Adrenal gland (tissue), 12 donors: Measurements from ENCODE around the gene FAM89A. TPM values are rescaled to one million over a fixed set of nuclear protein-coding genes. Genes with fewer than 3 reads are reported as not detected.
"Not testable (repeated sequence)": the region's sequence is repeated elsewhere in the genome, so short reads cannot be mapped to it uniquely, and the experiment has no call there.

Experiments
- DNase-seq, 7 donors: peaks; one replicate each; pipeline ENCODE4 v3.0.0-alpha.2; 2019 to 2020
- H3K27ac ChIP-seq, 5 donors: fragments of 200-600 bp; sonication (generic) in 4 of 5; 1 replicate in 3 of 5; 2 replicates in 2 of 5; pipeline versions ENCODE4 v1.5.1 to v1.8.0; 2016 to 2020; ENCODE audit warnings: mild to moderate bottlenecking in 1 of 5
- H3K27me3 ChIP-seq: fragments of 200-600 bp; 2 replicates; pipeline ENCODE4 v1.8.0; 2021
- H3K36me3 ChIP-seq, 2 donors: fragments of 200-600 bp; replicated peaks in 1 of 2; 1 replicate in 1 of 2; 2 replicates in 1 of 2; pipeline versions ENCODE4 v1.5.1 to v1.8.0; 2018 to 2022
- H3K4me1 ChIP-seq, 2 donors: fragments of 200-600 bp; replicated peaks in 1 of 2; 1 replicate in 1 of 2; 2 replicates in 1 of 2; pipeline versions ENCODE4 v1.5.1 to v1.8.0; 2018 to 2021
- H3K4me3 ChIP-seq, 4 donors: fragments of 200-600 bp; sonication (generic) in 3 of 4; one replicate each; pipeline ENCODE4 v1.5.1; 2016 to 2018
- H3K9me3 ChIP-seq, 3 donors: fragments of 200-600 bp; sonication (generic) in 1 of 3; replicated peaks in 1 of 3; 1 replicate in 2 of 3; 2 replicates in 1 of 3; pipeline versions ENCODE4 v1.5.1 to v1.8.0; 2016 to 2021
- CTCF ChIP-seq, 6 experiments: fragments of 450-650 bp in 4 of 6; fragments of 200-600 bp in 2 of 6; sonication (generic) in 1 of 6; IDR thresholded peaks; 1 replicate in 5 of 6; 2 replicates in 1 of 6; pipeline versions ENCODE4 v1.5.1 to v1.8.0; 2016 to 2021; ENCODE audit warnings: antibody characterized with exemption in 6 of 6, mild to moderate bottlenecking in 2 of 6, moderate library complexity in 1 of 6
- POLR2A ChIP-seq, 2 donors: fragments of 450-650 bp; IDR thresholded peaks; one replicate each; pipeline ENCODE4 v1.6.1; 2017; ENCODE audit warnings: antibody characterized with exemption in 2 of 2, mild to moderate bottlenecking in 2 of 2, moderate library complexity in 1 of 2
- WGBS, 4 donors: extraction: QIAGEN DNeasy Blood & Tissue Kit in 2 of 4; methylation state at CpG; one replicate each; pipeline versions ENCODE4 v1.1.5 to v1.1.7; 2013 to 2017; 5-methylcytosine and 5-hydroxymethylcytosine counted together
- intact Hi-C, 2 donors: fragments of 100-400 bp; cut with DNase I; formaldehyde crosslinking; loops; one replicate each; pipeline versions ENCODE4 v1.14.1 to v1.15.0; 2022 to 2023
- polyA plus RNA-seq, 3 donors: library from polyadenylated mRNA; stranded (reverse); fragments of 200-250 nt in 2 of 3; fragments of 350-450 nt in 1 of 3; fragmentation: Illumina TruSeq in 1 of 3; extraction: RNeasy Lipid Tissue Mini Kit (QIAGEN cat#74804) in 1 of 3; gene quantifications; one replicate each; pipeline ENCODE4 v1.2.3, GENCODE V29; 2013 to 2014
- total RNA-seq, 9 donors: library from RNA; depleted of rRNA in 4 of 9; stranded (reverse); fragments of >200 nt in 4 of 9; fragments of 120-200 nt in 1 of 9; fragmentation: NEBNext Ultra II Directional in 1 of 9; extraction: Animal tissue kit (Norgen Biotek cat#: 25700) in 1 of 9; gene quantifications; one replicate each; pipeline versions ENCODE4 v1.1.0 to v1.2.4, GENCODE V29; 2013 to 2023
- donor health status: healthy with polysubstance abuse.
- donor health status: Bipolar disorder and iron deficiency.
- donor health status: DM: yes; HTN: yes; CAD: no.
- donor health status: DM: no; HTN: no; CAD: no.
- donor health status: DM: no; HTN: no; CAD: no.
- donor health status: DM: yes; HTN: yes; CAD: no.

The FAM89A gene
- total and polyA plus RNA-seq, 12 donors, result 11.3 to 59.4 (median 33.0) TPM

DNA sequence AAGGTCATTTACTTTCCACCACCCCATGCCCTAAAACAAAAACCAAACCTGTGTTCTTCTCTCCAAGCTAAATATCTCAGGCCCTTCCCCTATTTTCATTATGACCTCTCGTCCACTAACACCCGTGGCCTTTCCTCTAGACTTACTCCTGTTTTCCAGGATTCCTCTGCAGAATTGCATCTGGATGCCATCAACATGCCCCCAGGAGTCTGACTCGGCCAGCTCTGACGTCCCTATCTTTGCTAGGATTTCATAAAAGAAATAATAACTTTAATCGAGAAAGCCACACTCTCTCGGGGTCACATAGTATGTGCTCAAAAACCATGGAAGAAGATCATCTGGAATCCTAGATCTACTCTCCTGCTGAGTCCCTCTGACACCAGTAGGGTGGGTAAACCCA lies 13.5 kb downstream of the FAM89A start:
- no peak for TF ChIP-seq POLR2A (IDR thresholded peaks at IDR 0.05)
- Histone ChIP-seq H3K36me3 (no peaks in the 10 kb centered on the region), H3K4me3 (no peak overlapping the region), H3K27ac (no peak overlapping the region), H3K27me3 (no peaks in the 10 kb centered on the region), H3K9me3 (no peaks in the 10 kb centered on the region), H3K4me1 (no peaks in the 10 kb centered on the region)
- DNase-seq, result no peak
- WGBS, 4 donors, result 86 to 93% (median 90%) methylated on average over 6 of the region's 6 CpGs
- intact Hi-C loops, result no loop called here

DNA sequence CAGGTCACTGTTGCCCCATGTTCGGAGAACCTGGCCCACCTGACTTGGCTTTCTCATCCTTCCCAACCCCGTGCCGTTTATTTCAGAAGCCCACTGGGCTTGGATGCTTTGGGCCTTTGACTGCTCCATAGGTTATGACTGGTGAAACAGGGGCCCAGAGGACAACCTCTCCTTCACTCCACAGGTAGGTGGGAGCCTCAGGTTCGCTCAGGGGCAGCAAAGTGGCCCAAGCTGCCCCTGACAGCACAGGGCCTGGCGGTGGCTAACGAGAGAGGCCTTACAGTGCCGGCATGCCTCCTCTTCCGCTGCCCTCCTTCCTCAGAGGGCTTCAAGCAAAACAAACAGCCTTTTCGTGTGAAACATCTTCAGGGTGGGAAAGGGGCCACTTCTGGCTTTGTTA lies 16.9 kb downstream of the FAM89A start:
- TF ChIP-seq CTCF (IDR thresholded peaks at IDR 0.05), result no peak
- TF ChIP-seq POLR2A (IDR thresholded peaks at IDR 0.05), result no peak
- Histone ChIP-seq H3K36me3 (no peaks in the 10 kb centered on the region), H3K27me3 (no peaks in the 10 kb centered on the region), H3K4me3 (no peak overlapping the region), H3K27ac (no peak overlapping the region), H3K4me1 (no peaks in the 10 kb centered on the region), H3K9me3 (no peaks in the 10 kb centered on the region)
- no peak for DNase-seq
- 93 to 98% (median 94%) methylated on average over 9 of the region's 9 CpGs for WGBS, 4 donors
- intact Hi-C loops, result no loop called here

DNA sequence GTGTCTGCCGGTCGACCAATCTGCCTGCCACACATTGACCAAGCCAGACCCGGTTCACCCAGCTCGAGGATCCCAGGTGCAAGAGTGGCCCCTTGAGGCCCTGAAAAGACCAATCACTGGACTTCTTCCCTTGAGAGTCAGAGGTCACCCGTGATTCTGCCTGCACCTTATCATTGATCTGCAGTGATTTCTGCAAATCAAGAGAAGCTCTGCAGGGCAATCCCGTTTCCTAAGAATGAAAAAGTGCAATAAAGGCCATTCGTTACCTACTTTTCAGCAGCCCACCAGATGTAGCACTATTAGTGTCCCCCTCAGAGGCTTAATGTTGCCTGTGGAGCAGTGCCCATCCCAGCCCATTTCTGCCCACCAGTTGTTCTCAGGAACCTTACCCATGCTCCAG lies 17.5 kb downstream of the FAM89A start:
- 93 to 97% (median 95%) methylated on average over 7 of the region's 7 CpGs for WGBS, 4 donors
- H3K4me1 ChIP-seq, H3K27me3 ChIP-seq, H3K27ac ChIP-seq, DNase-seq, intact Hi-C loops, H3K36me3 ChIP-seq, H3K9me3 ChIP-seq, H3K4me3 ChIP-seq: not testable (repeated sequence)

GRCh38 chr1:231021540-231022031 lies 18.5 kb downstream of the FAM89A start:
- no peak for TF ChIP-seq POLR2A (IDR thresholded peaks at IDR 0.05)
- TF ChIP-seq CTCF (IDR thresholded peaks at IDR 0.05), result no peak
- H3K27ac ChIP-seq, result peak overlapping the region in 1 of 5 donors; percentile 34
- H3K27me3 ChIP-seq, result no peaks in the 10 kb centered on the region
- 77 to 89% (median 87%) methylated on average over 11 to 12 of the region's 12 CpGs for WGBS, 4 donors
- intact Hi-C loops, result no loop called here
- H3K9me3 ChIP-seq, result no peaks in the 10 kb centered on the region
- no peaks in the 10 kb centered on the region for H3K4me1 ChIP-seq
- no peak overlapping the region for H3K4me3 ChIP-seq
- no peaks in the 10 kb centered on the region for H3K36me3 ChIP-seq
- no peak for DNase-seq

GRCh38 chr1:231020816-231021215 lies 19.2 kb downstream of the FAM89A start:
- intact Hi-C loops, result no loop called here
- H3K36me3 ChIP-seq, result no peaks in the 10 kb centered on the region
- no peaks in the 10 kb centered on the region for H3K9me3 ChIP-seq
- no peak overlapping the region for H3K4me3 ChIP-seq
- peak overlapping the region in 1 of 5 donors; percentile 29 for H3K27ac ChIP-seq
- no peak for TF ChIP-seq POLR2A (IDR thresholded peaks at IDR 0.05)
- no peak for TF ChIP-seq CTCF (IDR thresholded peaks at IDR 0.05)
- no peaks in the 10 kb centered on the region for H3K27me3 ChIP-seq
- 62 to 71% (median 66%) methylated on average over 7 of the region's 7 CpGs for WGBS, 4 donors
- DNase-seq, result no peak
- no peaks in the 10 kb centered on the region for H3K4me1 ChIP-seq
